IPS DF 4.7 (cell line): ENCODE data around the gene LRRC36.
"Not testable (repeated sequence)": the region's sequence is repeated elsewhere in the genome, so short reads cannot be mapped to it uniquely, and the experiment has no call there.

Experiments
- DNase-seq: peaks from one replicate; pipeline ENCODE4 v3.0.0-alpha.2; 2013; ENCODE audit warnings: low spot score; ENCODE audit errors: extremely low read depth

The LRRC36 gene

GRCh38 chr16:67342616-67343015 is 16.0 kb downstream of the LRRC36 start:
- DNase-seq = no peak

- DNase-seq = no peak
Measured at GRCh38 chr16:67345401-67345800, 18.8 kb downstream of the LRRC36 start.

DNA sequence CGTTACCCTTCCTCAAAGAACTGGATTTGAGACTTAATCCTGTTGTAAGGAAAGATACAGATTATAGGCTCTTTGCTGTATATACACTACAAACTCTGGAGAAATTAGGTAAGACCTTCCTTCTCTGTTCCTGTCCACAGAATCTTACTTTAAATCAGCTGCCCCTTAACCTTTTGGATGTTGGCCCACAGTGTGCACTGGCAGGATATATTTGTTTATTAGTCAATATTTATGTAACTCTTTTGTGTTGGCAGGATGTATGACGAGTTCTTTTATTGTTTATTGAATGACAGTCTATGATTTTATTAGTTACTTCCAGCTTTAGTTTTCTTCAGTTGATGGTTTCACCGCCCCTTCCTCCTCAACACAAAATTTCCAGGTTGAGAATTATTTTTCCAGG is 19.7 kb downstream of the LRRC36 start:
- no peak for DNase-seq

DNA sequence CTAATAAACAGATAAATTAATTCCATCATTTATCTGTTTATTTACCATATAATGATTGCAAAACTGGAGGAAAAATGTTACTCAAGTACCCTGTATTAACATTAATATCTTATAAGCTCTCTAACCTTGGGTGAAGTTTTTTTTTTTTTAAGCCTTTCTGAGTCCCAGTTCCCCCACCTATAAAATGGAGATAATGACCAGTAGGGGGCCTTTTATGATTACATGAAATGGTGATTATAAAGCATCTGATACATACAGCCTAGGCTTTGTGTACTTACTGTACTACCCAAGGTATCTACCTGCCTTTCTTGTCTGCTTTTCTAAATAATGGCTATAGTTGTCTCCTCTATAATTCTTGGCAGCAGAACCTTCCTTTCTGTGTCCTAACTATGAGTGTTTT is 22.6 kb downstream of the LRRC36 start:
- no peak for DNase-seq

- no peak for DNase-seq
Measured at GRCh38 chr16:67350324-67350723, 23.7 kb downstream of the LRRC36 start.

- not testable (repeated sequence) for DNase-seq
Measured at GRCh38 chr16:67352463-67352862, 25.8 kb downstream of the LRRC36 start.

DNA sequence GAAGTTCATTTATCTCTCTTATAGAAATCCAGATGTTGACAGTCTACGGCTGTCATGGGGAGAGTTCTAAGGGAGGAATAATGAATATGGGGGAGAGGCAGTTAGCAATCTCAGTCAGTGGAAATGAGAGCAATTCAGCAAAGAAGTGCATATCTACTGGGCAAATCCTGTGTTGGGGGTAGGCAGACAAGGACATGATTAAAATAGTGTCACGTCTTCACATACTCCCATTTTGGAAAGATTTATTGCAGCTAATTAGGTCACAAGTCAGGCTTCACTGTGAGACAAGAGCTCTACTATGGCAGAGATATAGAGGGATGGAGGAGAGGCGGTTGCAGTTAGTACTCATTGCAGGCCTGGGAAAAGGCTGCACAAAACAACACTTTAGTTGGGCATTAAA is 29.8 kb downstream of the LRRC36 start:
- no peak for DNase-seq

DNA sequence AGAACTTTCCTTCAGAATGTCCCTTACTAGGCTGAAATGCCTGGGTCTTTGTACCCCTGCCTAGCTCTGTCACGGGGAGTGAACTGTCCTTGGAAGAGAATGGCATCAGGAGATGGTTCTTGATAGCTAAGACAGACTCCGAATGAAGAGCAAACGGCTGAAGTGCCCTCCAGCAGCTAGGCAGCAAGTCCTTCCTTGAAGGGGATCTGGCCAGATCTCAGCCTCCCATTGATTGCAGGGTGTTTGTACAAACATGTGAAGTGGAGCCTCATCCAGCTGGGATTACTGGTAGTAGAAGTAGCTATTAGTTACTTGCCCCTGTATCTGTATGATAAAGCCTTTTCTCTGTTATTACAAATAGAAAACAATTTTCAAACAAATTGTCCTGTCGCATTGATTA is 30.9 kb downstream of the LRRC36 start:
- DNase-seq = no peak

- not testable (repeated sequence) for DNase-seq
Measured at GRCh38 chr16:67359540-67360269, 33.1 kb downstream of the LRRC36 start.

GRCh38 chr16:67361038-67361437 is 34.4 kb downstream of the LRRC36 start:
- no peak for DNase-seq

GRCh38 chr16:67364600-67365235 is 38.1 kb downstream of the LRRC36 start:
- no peak for DNase-seq

DNA sequence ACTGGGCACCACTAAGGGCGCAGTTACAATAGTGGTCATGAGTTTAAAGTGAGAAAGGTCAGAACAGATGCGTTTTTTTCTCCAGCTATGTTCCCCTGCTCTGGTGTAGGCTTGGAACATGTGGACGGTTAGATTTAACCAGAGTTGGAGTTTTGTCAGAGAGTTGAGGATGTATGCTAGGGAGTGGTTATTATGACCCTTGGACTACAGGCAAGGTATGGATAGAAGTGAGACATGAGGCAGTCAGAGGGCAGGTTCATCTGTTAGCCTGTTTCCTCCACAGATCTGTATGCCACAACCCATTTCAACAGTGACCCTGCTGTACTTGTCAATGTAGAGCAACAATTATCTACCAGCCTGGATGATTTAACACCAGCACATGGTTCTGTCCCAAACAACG is 44.0 kb downstream of the LRRC36 start:
- no peak for DNase-seq

GRCh38 chr16:67372664-67373063 is 46.0 kb downstream of the LRRC36 start:
- DNase-seq = no peak

- DNase-seq = not testable (repeated sequence)
Measured at GRCh38 chr16:67376012-67376411, 49.4 kb downstream of the LRRC36 start.

DNA sequence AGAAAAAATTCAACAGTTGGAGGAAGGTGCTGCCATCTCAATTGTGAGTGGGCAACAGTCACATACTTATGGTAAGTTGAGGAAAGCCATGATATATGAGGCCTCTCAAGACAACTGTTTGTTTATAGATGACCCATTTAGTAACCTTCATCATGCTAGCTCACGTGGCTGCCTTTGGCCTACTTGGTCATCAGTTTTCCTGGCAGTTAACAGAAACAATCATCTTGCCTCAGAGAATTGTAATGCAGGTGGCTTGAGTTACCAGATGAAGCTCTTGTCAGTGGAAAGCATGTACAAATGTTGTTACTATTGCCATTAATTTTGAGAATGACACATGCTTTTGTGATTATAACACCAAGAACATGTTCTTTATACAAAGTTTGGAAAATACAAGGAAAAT is 52.0 kb downstream of the LRRC36 start:
- DNase-seq = no peak

- no peak for DNase-seq
Measured at GRCh38 chr16:67383284-67383683, 56.7 kb downstream of the LRRC36 start.

DNA sequence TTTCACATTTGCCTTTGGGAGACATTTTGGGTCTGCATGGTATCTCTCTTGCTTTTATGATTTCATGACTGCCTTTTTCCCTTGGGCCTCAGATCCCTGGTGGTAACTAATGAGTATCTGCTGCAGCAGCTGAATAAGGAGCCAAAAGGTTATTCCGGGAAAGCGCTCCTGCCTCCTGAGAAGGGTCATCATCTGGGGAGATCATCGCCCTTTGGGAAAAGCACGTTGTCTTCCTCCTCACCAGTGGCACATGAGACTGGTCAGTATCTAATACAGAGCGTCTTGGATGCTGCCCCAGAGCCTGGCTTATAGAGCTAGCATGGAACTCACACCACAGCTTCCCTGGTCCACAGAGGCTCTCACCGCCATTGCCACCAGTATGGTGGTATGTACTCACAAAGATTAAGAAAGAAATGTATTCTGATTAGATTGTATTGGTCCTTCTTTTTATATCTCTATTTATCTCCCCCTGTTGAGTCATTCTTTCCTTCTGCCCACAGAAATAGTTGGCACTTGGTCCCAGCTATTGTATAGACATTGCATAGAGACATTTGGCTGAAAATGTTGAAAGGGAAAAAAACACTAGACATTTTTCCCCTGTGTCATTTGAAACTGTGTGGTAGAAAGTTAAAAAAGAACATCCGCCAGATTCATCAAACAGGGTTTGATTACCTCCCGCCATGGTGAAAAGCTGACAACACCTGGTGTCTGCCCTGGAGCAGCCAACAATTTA is 58.3 kb downstream of the LRRC36 start:
- DNase-seq = no peak

DNA sequence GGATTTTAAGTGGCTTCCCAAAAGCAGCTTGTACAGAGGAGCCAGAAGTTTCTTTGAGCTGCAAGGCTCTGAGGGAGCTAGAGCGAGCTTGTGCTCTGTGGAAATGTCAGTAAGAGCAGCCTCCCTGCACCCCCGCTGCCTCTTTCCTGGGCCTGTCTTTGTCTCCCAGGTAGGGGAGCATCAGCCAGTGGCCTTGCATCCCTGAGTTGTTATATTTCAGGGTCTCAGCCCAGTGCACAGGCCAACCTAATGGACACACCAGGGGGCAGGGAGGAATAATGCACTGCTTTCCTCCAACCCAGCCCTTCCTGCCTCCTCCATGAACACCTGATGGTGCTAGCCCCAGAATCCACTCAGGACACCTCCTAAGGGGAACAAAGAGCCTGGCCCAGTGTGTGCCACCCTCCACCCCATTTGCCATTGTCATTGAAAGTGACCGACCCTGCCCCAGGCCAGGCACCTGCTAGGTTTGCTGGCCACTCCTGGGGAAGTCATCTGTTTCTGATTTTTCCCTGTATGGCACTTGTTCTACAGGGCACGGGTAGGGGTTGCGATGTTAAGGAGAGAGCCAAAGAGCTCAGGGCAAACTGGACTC is 60.3 kb downstream of the LRRC36 start:
- no peak for DNase-seq

DNA sequence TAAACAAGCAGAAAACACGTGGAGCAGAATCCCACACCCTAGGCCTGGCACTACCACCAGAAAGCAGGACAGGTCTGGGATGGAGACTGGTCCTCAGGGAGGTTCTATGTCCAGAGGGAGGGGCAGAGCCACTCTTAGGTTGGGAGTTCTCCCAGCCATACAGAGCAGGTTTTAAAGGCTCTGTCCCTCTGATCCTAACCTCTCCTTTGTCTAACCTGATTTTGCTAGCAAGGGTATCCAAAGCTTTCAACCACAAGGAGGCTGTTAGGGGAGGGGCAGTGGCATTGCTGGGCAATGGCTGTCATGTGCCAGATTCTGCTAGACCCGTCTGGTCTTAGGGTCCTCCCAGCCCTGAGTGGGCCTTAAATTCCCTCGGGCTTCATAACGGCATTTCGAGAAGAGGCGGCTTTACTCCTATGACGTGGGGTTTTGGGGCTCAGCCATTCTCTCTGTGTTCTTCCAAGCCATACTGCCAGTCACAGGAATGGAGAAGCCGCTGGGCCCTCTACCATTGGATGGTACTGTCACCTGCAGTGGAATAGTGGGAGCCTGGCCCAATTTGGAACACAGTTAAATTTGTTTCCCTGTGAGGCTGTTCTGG is 61.0 kb downstream of the LRRC36 start:
- DNase-seq = no peak

DNA sequence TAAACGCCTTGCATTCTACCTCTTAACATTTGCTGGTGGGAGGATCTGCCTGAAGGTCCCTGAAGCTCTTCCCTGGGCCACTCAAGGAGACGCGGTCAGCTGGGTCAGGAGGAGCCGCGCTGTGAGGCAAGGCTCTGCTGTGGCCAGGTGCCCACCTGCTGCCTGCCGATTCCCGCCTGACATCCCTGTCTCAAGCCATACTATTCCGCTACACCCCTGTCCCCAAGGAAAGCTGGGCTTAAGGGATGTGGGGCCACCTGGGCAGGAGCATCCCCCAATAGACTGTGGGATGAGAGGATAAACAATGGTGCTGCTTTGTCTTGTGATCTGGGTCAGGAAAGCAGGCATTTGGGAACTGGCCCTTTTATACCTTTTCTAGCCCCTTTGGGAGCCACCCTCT is 61.6 kb downstream of the LRRC36 start:
- no peak for DNase-seq

GRCh38 chr16:67388591-67388990 is 62.0 kb downstream of the LRRC36 start:
- no peak for DNase-seq
